K562 (cell line): Measurements from ENCODE around the gene MIF. TPM values are rescaled to one million over a fixed set of nuclear protein-coding genes. Genes with fewer than 3 reads are reported as not detected.
"Not testable (repeated sequence)": the region's sequence is repeated elsewhere in the genome, so short reads cannot be mapped to it uniquely, and the experiment has no call there.

Experiments
- ATAC-seq: fragments of 200-7000 bp; cut with Tn5 transposase; 3 replicates; pipeline ENCODE4 v1.9.1; 2020; ENCODE audit warnings: moderate library complexity
- BruUV-seq: library from RNA; stranded (reverse); fragments of 400-500 nt; replicated peaks from 2 replicates; lab custom pipeline; 2021; lab: Mats Ljungman, UMichigan
- CTCF ChIA-PET: fragments of 300-600 bp; formaldehyde crosslinking; extraction: SDS; loops from one replicate; lab custom pipeline; 2021; ENCODE audit warnings: low intra/inter-chr PET ratio; lab: Yijun Ruan, JAX
- POLR2A ChIA-PET: fragments of 300-600, 350-650 bp; sonication (Branson Sonifier 250); formaldehyde crosslinking; extraction: SDS; loops from one replicate; lab custom pipeline; 2021; ENCODE audit warnings: antibody characterized with exemption, inconsistent platforms; lab: Yijun Ruan, JAX
- DNase-seq, 4 experiments: peaks; one replicate each; pipeline versions ENCODE4 v3.0.0 to v3.0.0-alpha.2; 2011 to 2018; ENCODE audit warnings: low spot score in 3 of 4, mixed read lengths in 3 of 4; ENCODE audit errors: extremely low read depth in 1 of 4
- FAIRE-seq: peaks from 2 replicates; lab custom pipeline; 2011; peaks lifted over from hg19 to GRCh38; lab: Jason Lieb, UNC
- H2AFZ ChIP-seq: 2 replicates; pipeline ENCODE4 v1.6.0; 2011; ENCODE audit warnings: low read depth, low read length, control low read depth, inconsistent platforms
- H3K27ac ChIP-seq: fragments of 200-600 bp; 3 replicates; pipeline ENCODE4 v1.8.0; 2011; ENCODE audit warnings: low read depth, mild to moderate bottlenecking, control low read depth, inconsistent platforms, low read length, moderate library complexity, mixed read lengths; ENCODE audit errors: extremely low read depth
- H3K27me3 ChIP-seq, 2 experiments: fragments of 300-600 bp in 1 of 2; 2 replicates in 1 of 2; 3 replicates in 1 of 2; pipeline versions ENCODE4 v1.6.0 to v1.8.0; 2011; ENCODE audit warnings: inconsistent platforms in 2 of 2, low read length in 2 of 2, mild to moderate bottlenecking in 1 of 2, mixed read lengths in 1 of 2, moderate library complexity in 1 of 2; ENCODE audit not compliant: control insufficient read depth in 2 of 2, insufficient read depth in 2 of 2
- H3K36me3 ChIP-seq: fragments of 300-600 bp; 3 replicates; pipeline ENCODE4 v1.8.0; 2011; ENCODE audit warnings: mild to moderate bottlenecking, low read length, inconsistent platforms; ENCODE audit not compliant: control insufficient read depth, insufficient read depth
- H3K4me1 ChIP-seq, 2 experiments: fragments of 200-600 bp in 1 of 2; replicated peaks in 1 of 2; 2 replicates in 1 of 2; 3 replicates in 1 of 2; pipeline versions ENCODE4 v1.5.1 to v1.8.0; 2011; ENCODE audit warnings: inconsistent platforms in 2 of 2, low read length in 2 of 2, mild to moderate bottlenecking in 1 of 2, mixed read lengths in 1 of 2, moderate library complexity in 1 of 2; ENCODE audit not compliant: control insufficient read depth in 2 of 2, insufficient read depth in 2 of 2
- H3K4me2 ChIP-seq: 2 replicates; pipeline ENCODE4 v1.6.1; 2011; ENCODE audit warnings: low read length, control low read depth, inconsistent platforms, mixed read lengths; ENCODE audit not compliant: insufficient read depth
- H3K4me3 ChIP-seq: fragments of 200-600 bp; sonication (generic), shearing (Covaris generic); 2 replicates; pipeline ENCODE4 v1.5.1; 2016; ENCODE audit warnings: control low read depth, inconsistent platforms
- H3K79me2 ChIP-seq: fragments of 200-600 bp; 3 replicates; pipeline ENCODE4 v1.8.0; 2011; ENCODE audit warnings: low read length, inconsistent platforms; ENCODE audit not compliant: control insufficient read depth, insufficient read depth
- H3K9ac ChIP-seq, 2 experiments: 2 replicates each; pipeline versions ENCODE4 v1.6.0 to v1.6.1; 2011; ENCODE audit warnings: low read depth in 2 of 2, low read length in 2 of 2, control low read depth in 1 of 2, inconsistent platforms in 1 of 2, mild to moderate bottlenecking in 1 of 2, mixed read lengths in 1 of 2; ENCODE audit not compliant: insufficient read depth in 1 of 2
- H3K9me1 ChIP-seq: one replicate; pipeline ENCODE4 v1.6.0; 2011; ENCODE audit warnings: inconsistent platforms, mild to moderate bottlenecking, low read length, moderate library complexity; ENCODE audit not compliant: control insufficient read depth, insufficient read depth
- H3K9me3 ChIP-seq: replicated peaks from 2 replicates; pipeline ENCODE4 v1.5.1; 2011; ENCODE audit warnings: low read depth, low read length, inconsistent platforms; ENCODE audit not compliant: control insufficient read depth, insufficient read depth
- H4K20me1 ChIP-seq: replicated peaks from 2 replicates; pipeline ENCODE4 v1.6.1; 2011; ENCODE audit warnings: low read length, inconsistent platforms, mixed read lengths; ENCODE audit not compliant: control insufficient read depth, insufficient read depth
- CREB1 ChIP-seq, 2 experiments: sonication (generic) in 1 of 2; formaldehyde crosslinking in 1 of 2; IDR thresholded peaks; 2 replicates each; pipeline versions ENCODE4 v1.6.1 to v1.8.0; 2012 to 2022; ENCODE audit warnings: inconsistent platforms in 1 of 2, mild to moderate bottlenecking in 1 of 2, missing genetic modification reagents in 1 of 2, moderate library complexity in 1 of 2
- GTF2E2 ChIP-seq: fragments of 200-800 bp; sonication (Bioruptor generic); IDR thresholded peaks from 2 replicates; pipeline ENCODE4 v1.6.1; 2016; ENCODE audit warnings: missing genetic modification characterization, missing compliant biosample characterization
- HLTF ChIP-seq: fragments of 450-650 bp; IDR thresholded peaks from 2 replicates; pipeline ENCODE4 v1.6.1; 2016
- RNF2 ChIP-seq: sonication (generic); IDR thresholded peaks from 2 replicates; pipeline ENCODE4 v1.6.1; 2016
- ZBTB26 ChIP-seq: fragments of 450-650 bp; formaldehyde crosslinking; IDR thresholded peaks from 2 replicates; pipeline ENCODE4 v1.4.0; 2022; ENCODE audit warnings: missing genetic modification characterization
- WGBS: fragments of 100-300 bp; shearing (Covaris generic); methylation state at CpG from one replicate; pipeline ENCODE4 v1.1.6; 2016; ENCODE audit warnings: low coverage, mixed read lengths; ENCODE audit not compliant: insufficient coverage; ENCODE audit errors: missing lambda C conversion rate; 5-methylcytosine and 5-hydroxymethylcytosine counted together
- in situ Hi-C: fragments of 300-500 bp; cut with MboI; formaldehyde crosslinking; loops from 4 replicates; pipeline ENCODE4 v1.15.0; 2018; ENCODE audit warnings: inconsistent platforms, mixed read lengths
- intact Hi-C: fragments of 100-400 bp; cut with micrococcal nuclease; formaldehyde crosslinking; loops from 2 replicates; pipeline ENCODE4 v1.14.2; 2022
- polyA plus RNA-seq, 8 experiments: library from polyadenylated mRNA; depleted of rRNA in 4 of 8; stranded (reverse) in 5 of 8; unstranded in 3 of 8; fragments of >200 nt; fragmentation: Nextera tagmentation in 2 of 8; fragmentation: Illumina TruSeq in 1 of 8; extraction: Ambion mirVana in 2 of 8; extraction: Trizol in 1 of 8; gene quantifications; 2 replicates each; pipeline versions ENCODE4 v1.2.1 to v1.2.3, GENCODE V29; 2011 to 2014; ENCODE audit warnings: inconsistent platforms in 1 of 8, missing spikeins in 1 of 8
- total RNA-seq, 7 experiments: library from RNA; depleted of rRNA in 6 of 7; stranded (reverse); fragments of >200 nt in 6 of 7; fragmentation: Illumina TruSeq in 2 of 7; extraction: Trizol in 2 of 7; gene quantifications; 2 replicates each; pipeline versions ENCODE4 v1.2.1 to v1.2.3, GENCODE V29; 2011 to 2021; ENCODE audit warnings: low replicate concordance in 1 of 7
- TF ChIP-seq, protein P1 (sequence below): sonication (generic); formaldehyde crosslinking; IDR thresholded peaks from 2 replicates; pipeline ENCODE4 v1.9.0; 2022; ENCODE audit warnings: mild to moderate bottlenecking, missing genetic modification reagents
- TF ChIP-seq, protein P2 (sequence below), 2 experiments: fragments of 450-650 bp; conservative IDR thresholded peaks; 2 replicates each; pipeline ENCODE4 v1.6.1; 2017; ENCODE audit warnings: mild to moderate bottlenecking in 2 of 2, moderate library complexity in 2 of 2

The MIF gene
- total and polyA plus RNA-seq, 9 of the 15 experiments (the other 6 are each of a cell fraction or from before 2014, with no cell fraction given): 7.4 to 666 (median 193) TPM

DNA sequence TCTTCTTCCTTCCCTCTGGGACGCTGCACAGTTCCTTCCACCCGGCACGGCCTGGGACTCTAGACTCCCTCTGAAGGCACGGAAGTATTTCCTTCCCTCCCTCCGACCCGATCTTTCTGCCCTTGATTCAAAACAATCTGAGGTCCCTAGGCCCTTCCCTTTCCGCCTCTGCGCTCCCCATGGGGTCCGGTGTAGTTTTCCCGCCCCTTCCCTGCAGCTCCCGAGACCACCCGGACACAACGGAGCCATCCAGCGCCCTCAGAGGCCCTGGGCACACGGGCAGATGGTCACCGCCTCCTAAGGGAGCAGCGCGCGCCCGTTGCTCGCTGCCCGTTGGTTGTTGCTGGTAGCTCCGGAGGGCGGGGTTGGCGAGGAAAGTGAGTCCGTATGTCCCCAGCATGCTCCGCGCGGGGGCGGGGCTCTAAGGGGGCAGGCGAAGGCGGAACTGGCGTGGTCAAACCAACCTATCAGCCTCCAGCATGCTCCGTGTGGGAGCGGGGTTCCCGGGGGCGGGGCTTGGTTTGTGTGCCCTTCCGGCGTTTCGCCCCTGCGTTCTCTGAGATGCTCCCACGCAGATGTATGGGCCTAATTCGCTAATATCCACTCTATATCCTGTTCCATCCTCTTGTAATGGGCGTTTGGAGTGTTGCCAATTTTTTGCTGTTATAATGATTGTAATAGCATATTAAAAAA is 19.6 kb downstream of the MIF start (continued):
- no peak for TF ChIP-seq CREB1 (IDR thresholded peaks at IDR 0.05)
- TF ChIP-seq CREB1 (CRISPR knock-in tag; IDR thresholded peaks at IDR 0.05): no peak
- TF ChIP-seq, protein P1, sequence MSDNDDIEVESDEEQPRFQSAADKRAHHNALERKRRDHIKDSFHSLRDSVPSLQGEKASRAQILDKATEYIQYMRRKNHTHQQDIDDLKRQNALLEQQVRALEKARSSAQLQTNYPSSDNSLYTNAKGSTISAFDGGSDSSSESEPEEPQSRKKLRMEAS: peak; percentile 51
- TF ChIP-seq, protein P2, sequence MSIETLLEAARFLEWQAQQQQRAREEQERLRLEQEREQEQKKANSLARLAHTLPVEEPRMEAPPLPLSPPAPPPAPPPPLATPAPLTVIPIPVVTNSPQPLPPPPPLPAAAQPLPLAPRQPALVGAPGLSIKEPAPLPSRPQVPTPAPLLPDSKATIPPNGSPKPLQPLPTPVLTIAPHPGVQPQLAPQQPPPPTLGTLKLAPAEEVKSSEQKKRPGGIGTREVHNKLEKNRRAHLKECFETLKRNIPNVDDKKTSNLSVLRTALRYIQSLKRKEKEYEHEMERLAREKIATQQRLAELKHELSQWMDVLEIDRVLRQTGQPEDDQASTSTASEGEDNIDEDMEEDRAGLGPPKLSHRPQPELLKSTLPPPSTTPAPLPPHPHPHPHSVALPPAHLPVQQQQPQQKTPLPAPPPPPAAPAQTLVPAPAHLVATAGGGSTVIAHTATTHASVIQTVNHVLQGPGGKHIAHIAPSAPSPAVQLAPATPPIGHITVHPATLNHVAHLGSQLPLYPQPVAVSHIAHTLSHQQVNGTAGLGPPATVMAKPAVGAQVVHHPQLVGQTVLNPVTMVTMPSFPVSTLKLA (conservative IDR thresholded peaks at IDR 0.05): peak in 1 of 2 experiments; percentile 54; a peak in 2 of 4 replicates

DNA sequence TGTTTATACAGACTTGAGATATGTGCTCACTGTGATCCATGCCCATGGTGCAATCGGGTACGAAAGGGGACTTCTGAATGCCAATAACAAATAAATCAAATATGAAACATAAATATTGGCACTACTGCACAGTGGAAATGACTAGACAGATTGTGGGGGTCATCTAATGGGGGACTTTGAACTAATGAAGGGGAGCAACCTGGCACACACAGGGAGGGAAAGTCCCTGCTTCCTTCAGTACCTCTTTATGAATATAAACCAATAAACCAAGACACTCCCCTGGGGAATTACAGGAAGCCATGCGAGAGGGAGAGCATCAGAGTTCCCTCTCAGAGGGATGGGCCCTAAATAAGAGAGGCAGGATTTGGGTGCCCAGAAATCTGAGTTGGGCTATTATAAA is 21.1 kb downstream of the MIF start:
- no peaks in the 10 kb centered on the region; the same call in 2 of the 3 replicates for H3K79me2 ChIP-seq
- H3K27me3 ChIP-seq: no peaks in the 10 kb centered on the region
- CTCF ChIA-PET: no interaction called here
- no peak for TF ChIP-seq HLTF
- no peak for TF ChIP-seq RNF2
- no peak for TF ChIP-seq ZBTB26 (CRISPR knock-in tag)
- no peak for TF ChIP-seq GTF2E2
- TF ChIP-seq, all 486 proteins: peak for 0
- Histone ChIP-seq H3K9me1 (no peaks in the 10 kb centered on the region), H3K4me2 (no peak overlapping the region), H3K27ac (no peak overlapping the region), H4K20me1 (no peaks in the 10 kb centered on the region), H3K4me1 (no peaks in the 10 kb centered on the region; a peak in 1 of 5 replicates), H3K36me3 (peaks cover 28% of the 10 kb centered on the region; the same call in 2 of the 3 replicates), H3K4me3 (no peak overlapping the region), H3K9me3 (no peaks in the 10 kb centered on the region), H3K9ac (no peak overlapping the region), H2AFZ (no peak overlapping the region)
- FAIRE-seq (no peak), DNase-seq (no peak), ATAC-seq (no peak)
- POLR2A ChIA-PET: no interaction called here
- no TSS peak for BruUV-seq
- in situ Hi-C loops: no loop called here
- intact Hi-C loops: no loop called here
- WGBS: 93% methylated on average over 3 of the region's 3 CpGs

GRCh38 chr22:23920267-23920611 is 26.1 kb downstream of the MIF start:
- CTCF ChIA-PET, H3K9me1 ChIP-seq, POLR2A ChIA-PET, intact Hi-C loops, H3K4me3 ChIP-seq, H4K20me1 ChIP-seq, H2AFZ ChIP-seq, H3K79me2 ChIP-seq, H3K27ac ChIP-seq, H3K4me2 ChIP-seq, H3K9ac ChIP-seq, H3K9me3 ChIP-seq, H3K27me3 ChIP-seq, H3K4me1 ChIP-seq, in situ Hi-C loops, FAIRE-seq, ATAC-seq, BruUV-seq: not testable (repeated sequence)
- peak in 1 of 4 experiments; percentile 0 for DNase-seq
- 88% methylated on average over 1 of the region's 1 CpG for WGBS
- H3K36me3 ChIP-seq: peaks cover 41% of the 10 kb centered on the region; the same call in 2 of the 3 replicates
